ENCODE results near the gene ELFN1. TPM values are rescaled to one million over a fixed set of nuclear protein-coding genes. Genes with fewer than 3 reads are reported as not detected.

Gene ELFN1
- total RNA-seq, 1 donor from 2014 or later = 19.7 TPM

DNA sequence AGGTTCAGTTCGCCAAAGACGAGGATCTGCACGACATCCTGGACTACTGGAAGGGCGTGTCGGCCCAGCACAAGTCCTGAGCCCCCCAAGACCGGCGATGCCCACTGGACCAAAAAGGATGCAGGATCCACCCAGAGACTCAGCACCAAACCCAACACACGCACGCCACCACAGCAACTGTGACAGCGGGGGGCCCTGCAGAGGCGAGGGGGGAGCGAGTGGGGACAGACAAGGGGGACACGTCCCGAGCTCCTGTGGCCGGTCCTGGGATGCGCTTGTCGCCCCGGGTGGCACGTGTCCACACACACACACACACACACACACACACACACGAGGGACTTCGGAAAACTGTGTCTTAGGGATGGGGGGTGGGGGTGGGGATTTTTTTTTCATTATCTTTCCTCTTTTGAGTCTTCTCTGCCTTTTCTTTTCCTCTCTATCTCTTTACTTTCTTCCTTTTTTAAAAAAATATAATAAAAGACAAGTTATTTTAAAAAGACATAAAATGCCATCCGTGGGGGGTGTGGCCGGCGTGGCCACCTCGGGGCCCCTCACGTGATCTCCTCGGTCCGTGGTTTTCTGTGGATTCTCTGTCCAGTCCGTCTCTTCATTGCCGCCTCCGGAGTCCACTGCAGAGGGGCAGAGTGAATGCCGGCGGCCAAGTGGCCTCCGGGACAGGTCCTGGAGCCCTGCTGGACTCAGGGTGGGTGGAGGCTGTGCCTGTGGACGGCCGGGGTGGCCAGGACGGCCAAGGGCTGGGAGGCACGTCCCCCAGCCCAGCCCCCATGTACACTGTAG, 77.1 kb downstream of the ELFN1 start:
- TF ChIP-seq EZH2 (IDR thresholded peaks at IDR 0.05; ENCODE audit: insufficient read depth, low read length) = no peak
- TF ChIP-seq, protein P1, sequence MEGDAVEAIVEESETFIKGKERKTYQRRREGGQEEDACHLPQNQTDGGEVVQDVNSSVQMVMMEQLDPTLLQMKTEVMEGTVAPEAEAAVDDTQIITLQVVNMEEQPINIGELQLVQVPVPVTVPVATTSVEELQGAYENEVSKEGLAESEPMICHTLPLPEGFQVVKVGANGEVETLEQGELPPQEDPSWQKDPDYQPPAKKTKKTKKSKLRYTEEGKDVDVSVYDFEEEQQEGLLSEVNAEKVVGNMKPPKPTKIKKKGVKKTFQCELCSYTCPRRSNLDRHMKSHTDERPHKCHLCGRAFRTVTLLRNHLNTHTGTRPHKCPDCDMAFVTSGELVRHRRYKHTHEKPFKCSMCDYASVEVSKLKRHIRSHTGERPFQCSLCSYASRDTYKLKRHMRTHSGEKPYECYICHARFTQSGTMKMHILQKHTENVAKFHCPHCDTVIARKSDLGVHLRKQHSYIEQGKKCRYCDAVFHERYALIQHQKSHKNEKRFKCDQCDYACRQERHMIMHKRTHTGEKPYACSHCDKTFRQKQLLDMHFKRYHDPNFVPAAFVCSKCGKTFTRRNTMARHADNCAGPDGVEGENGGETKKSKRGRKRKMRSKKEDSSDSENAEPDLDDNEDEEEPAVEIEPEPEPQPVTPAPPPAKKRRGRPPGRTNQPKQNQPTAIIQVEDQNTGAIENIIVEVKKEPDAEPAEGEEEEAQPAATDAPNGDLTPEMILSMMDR (IDR thresholded peaks at IDR 0.05; ENCODE audit: insufficient read depth, low read depth, low read length) = no peak
- Mint-ChIP-seq H3K9me3 (ENCODE audit: unreplicated experiment) (no peaks in the 10 kb centered on the region), H3K27me3 (ENCODE audit: low read depth, unreplicated experiment) (peaks cover 4% of the 10 kb centered on the region), H3K4me3 (ENCODE audit: unreplicated experiment) (no peak overlapping the region), H3K36me3 (ENCODE audit: low read depth, unreplicated experiment) (peaks cover 4% of the 10 kb centered on the region), H3K27ac (ENCODE audit: unreplicated experiment) (no peak overlapping the region), H3K4me1 (ENCODE audit: low read depth, unreplicated experiment) (peaks cover 2% of the 10 kb centered on the region)
- Histone ChIP-seq H3K9ac (ENCODE audit: low read length) (no peak overlapping the region), H3K27ac (ENCODE audit: low read depth, low read length) (no peak overlapping the region), H3K27me3 (ENCODE audit: insufficient read depth, low read length) (no peaks in the 10 kb centered on the region), H3K9me3 (ENCODE audit: insufficient read depth, low read depth, low read length) (no peaks in the 10 kb centered on the region), H4K20me1 (ENCODE audit: insufficient read depth, low read length) (no peaks in the 10 kb centered on the region), H2AFZ (ENCODE audit: low read depth, low read length) (no peak overlapping the region), H3K36me3 (ENCODE audit: insufficient read depth, low read length) (no peaks in the 10 kb centered on the region), H3K79me2 (ENCODE audit: insufficient read depth, low read length) (no peaks in the 10 kb centered on the region), H3K4me2 (ENCODE audit: low read length) (no peak overlapping the region), H3K4me3 (ENCODE audit: insufficient read depth, low read depth, low read length) (no peak overlapping the region), H3K4me1 (ENCODE audit: insufficient read depth, low read length) (peaks cover 5% of the 10 kb centered on the region)
- DNase-seq (ENCODE audit: low read depth) (no peak), FAIRE-seq (no peak)

- Histone ChIP-seq H3K4me1 (ENCODE audit: insufficient read depth, low read length) (peaks cover 5% of the 10 kb centered on the region), H3K4me2 (ENCODE audit: low read length) (no peak overlapping the region), H3K27ac (ENCODE audit: low read depth, low read length) (no peak overlapping the region), H3K9me3 (ENCODE audit: insufficient read depth, low read depth, low read length) (no peaks in the 10 kb centered on the region), H3K79me2 (ENCODE audit: insufficient read depth, low read length) (no peaks in the 10 kb centered on the region), H3K9ac (ENCODE audit: low read length) (no peak overlapping the region), H3K27me3 (ENCODE audit: insufficient read depth, low read length) (peaks cover 3% of the 10 kb centered on the region), H3K36me3 (ENCODE audit: insufficient read depth, low read length) (no peaks in the 10 kb centered on the region), H2AFZ (ENCODE audit: low read depth, low read length) (no peak overlapping the region), H4K20me1 (ENCODE audit: insufficient read depth, low read length) (no peaks in the 10 kb centered on the region), H3K4me3 (ENCODE audit: insufficient read depth, low read depth, low read length) (no peak overlapping the region)
- TF ChIP-seq EZH2 (IDR thresholded peaks at IDR 0.05; ENCODE audit: insufficient read depth, low read length) = no peak
- TF ChIP-seq, protein P1 (IDR thresholded peaks at IDR 0.05; ENCODE audit: insufficient read depth, low read depth, low read length) = no peak
- DNase-seq (ENCODE audit: low read depth) (no peak), FAIRE-seq (no peak)
- Mint-ChIP-seq H3K4me1 (ENCODE audit: low read depth, unreplicated experiment) (no peaks in the 10 kb centered on the region), H3K4me3 (ENCODE audit: unreplicated experiment) (no peak overlapping the region), H3K36me3 (ENCODE audit: low read depth, unreplicated experiment) (peaks cover 4% of the 10 kb centered on the region), H3K27me3 (ENCODE audit: low read depth, unreplicated experiment) (peaks cover 11% of the 10 kb centered on the region), H3K9me3 (ENCODE audit: unreplicated experiment) (no peaks in the 10 kb centered on the region), H3K27ac (ENCODE audit: unreplicated experiment) (no peak overlapping the region)
Measured at GRCh38 chr7:1748076-1748838, 78.2 kb downstream of the ELFN1 start.

Measured in astrocyte (in vitro differentiated cells and primary cell).